Stimulated activated CD8-positive, alpha-beta memory T cell treated with anti-CD3 and anti-CD28 coated beads, Interleukin-15, amount 100 ng/mL, for 48 hours (primary cell): ENCODE data around the gene PSRC1.

Experiments
- DNase-seq, 2 donors: peaks; one replicate each; pipeline ENCODE4 v3.0.0-alpha.2; 2020; ENCODE audit warnings: low read depth in 2 of 2

Gene PSRC1

GRCh38 chr1:109272021-109272799, 10.7 kb downstream of the PSRC1 start:
- no peak for DNase-seq

GRCh38 chr1:109271458-109271857, 11.5 kb downstream of the PSRC1 start:
- DNase-seq, result no peak

- no peak for DNase-seq
These were observed 12.2 kb downstream of the PSRC1 start for GRCh38 chr1:109270623-109271317.

- no peak for DNase-seq
These were observed 12.8 kb downstream of the PSRC1 start for GRCh38 chr1:109269981-109270622.

- no peak for DNase-seq
These were observed 13.5 kb downstream of the PSRC1 start for GRCh38 chr1:109269212-109269980.

GRCh38 chr1:109268431-109269211, 14.3 kb downstream of the PSRC1 start:
- DNase-seq, result no peak

GRCh38 chr1:109267743-109268300, 15.1 kb downstream of the PSRC1 start:
- no peak for DNase-seq

- DNase-seq, result no peak
These were observed 16.0 kb downstream of the PSRC1 start for GRCh38 chr1:109266965-109267364.

GRCh38 chr1:109265741-109266330, 17.1 kb downstream of the PSRC1 start:
- no peak for DNase-seq

GRCh38 chr1:109265016-109265415, 17.9 kb downstream of the PSRC1 start:
- no peak for DNase-seq

- DNase-seq, result no peak
These were observed 18.6 kb downstream of the PSRC1 start for GRCh38 chr1:109264379-109264755.

GRCh38 chr1:109263597-109264378, 19.2 kb downstream of the PSRC1 start:
- peak; percentile 66 to 70 for DNase-seq

- no peak for DNase-seq
These were observed 19.7 kb downstream of the PSRC1 start for GRCh38 chr1:109263234-109263596.

- no peak for DNase-seq
These were observed 20.5 kb downstream of the PSRC1 start for GRCh38 chr1:109262231-109263055.

GRCh38 chr1:109261578-109261977, 21.4 kb downstream of the PSRC1 start:
- no peak for DNase-seq

GRCh38 chr1:109261006-109261405, 21.9 kb downstream of the PSRC1 start:
- DNase-seq, result no peak

GRCh38 chr1:109259674-109260557, 23.0 kb downstream of the PSRC1 start:
- DNase-seq, result no peak
